GM12878 (cell line): ENCODE measurements around the gene TANK. TPM values are rescaled to one million over a fixed set of nuclear protein-coding genes. Genes with fewer than 3 reads are reported as not detected.
A peak's percentile ranks its signal among the peaks of the same experiment; 100 is the strongest.

Experiments used
- ASH2L ChIP-seq: fragments of 300-600, 200-600 bp; sonication (generic); IDR thresholded peaks from 2 replicates; pipeline ENCODE4 v1.6.1; 2017; ENCODE audit warnings: low read depth, mild to moderate bottlenecking, borderline replicate concordance
- CREB1 ChIP-seq: IDR thresholded peaks from 2 replicates; pipeline ENCODE4 v1.6.1; 2012; ENCODE audit warnings: low read depth, mild to moderate bottlenecking, inconsistent platforms
- E2F8 ChIP-seq: fragments of 450-650 bp; IDR thresholded peaks from 2 replicates; pipeline ENCODE4 v1.6.1; 2018; ENCODE audit warnings: mild to moderate bottlenecking, low read depth, moderate library complexity; ENCODE audit not compliant: partially characterized antibody
- GABPA ChIP-seq: IDR thresholded peaks from 2 replicates; pipeline ENCODE4 v1.6.1; 2014; ENCODE audit warnings: antibody characterized with exemption, low read depth, mild to moderate bottlenecking, inconsistent platforms
- HDAC2 ChIP-seq: fragments of 200-600 bp; sonication (generic); IDR thresholded peaks from 2 replicates; pipeline ENCODE4 v1.6.1; 2017
- IRF4 ChIP-seq: IDR thresholded peaks from 2 replicates; pipeline ENCODE4 v1.6.1; 2011; ENCODE audit warnings: low read depth, low read length
- RB1 ChIP-seq: fragments of 450-650 bp; formaldehyde crosslinking; IDR thresholded peaks from 2 replicates; pipeline ENCODE4 v1.6.1; 2017; ENCODE audit warnings: mild to moderate bottlenecking, borderline replicate concordance
- RCOR1 ChIP-seq: conservative IDR thresholded peaks from 2 replicates; pipeline ENCODE4 v1.6.1; 2012; ENCODE audit warnings: low read depth, low read length, improper control_type of control experiment
- RFX5 ChIP-seq: IDR thresholded peaks from 2 replicates; pipeline ENCODE4 v1.6.1; 2011; ENCODE audit warnings: low read depth, low read length, improper control_type of control experiment
- SREBF1 ChIP-seq: IDR thresholded peaks from 2 replicates; pipeline ENCODE4 v1.6.1; 2012; ENCODE audit warnings: mild to moderate bottlenecking, low read length
- SREBF2 ChIP-seq: IDR thresholded peaks from 2 replicates; pipeline ENCODE4 v1.6.1; 2012; ENCODE audit warnings: mild to moderate bottlenecking, low read length
- SRF ChIP-seq, 2 experiments: IDR thresholded peaks; 2 replicates each; pipeline ENCODE4 v1.6.1; 2011; ENCODE audit warnings: low read depth in 2 of 2, low read length in 2 of 2, mild to moderate bottlenecking in 1 of 2, moderate library complexity in 1 of 2
- STAT1 ChIP-seq: fragments of 450-650 bp; conservative IDR thresholded peaks from 2 replicates; pipeline ENCODE4 v1.6.1; 2014; ENCODE audit warnings: antibody characterized with exemption, mild to moderate bottlenecking
- TCF3 ChIP-seq: IDR thresholded peaks from 2 replicates; pipeline ENCODE4 v1.6.1; 2012; ENCODE audit warnings: low read depth, mild to moderate bottlenecking, low read length, borderline replicate concordance; ENCODE audit not compliant: insufficient read depth
- WRNIP1 ChIP-seq: IDR thresholded peaks from 2 replicates; pipeline ENCODE4 v1.6.1; 2011; ENCODE audit warnings: low read depth, low read length, improper control_type of control experiment, borderline replicate concordance
- YBX1 ChIP-seq: fragments of 450-650 bp; IDR thresholded peaks from 2 replicates; pipeline ENCODE4 v1.6.1; 2016; ENCODE audit warnings: antibody characterized with exemption
- ZNF384 ChIP-seq: IDR thresholded peaks from 2 replicates; pipeline ENCODE4 v1.6.1; 2012; ENCODE audit warnings: low read depth, mild to moderate bottlenecking, low read length, improper control_type of control experiment, borderline replicate concordance
- polyA plus RNA-seq, 11 experiments: library from polyadenylated mRNA; depleted of rRNA in 4 of 11; unstranded in 6 of 11; stranded (reverse) in 5 of 11; fragments of >200 nt; fragmentation: Nextera tagmentation in 4 of 11; fragmentation: Illumina TruSeq in 1 of 11; extraction: Ambion mirVana in 4 of 11; extraction: Trizol in 1 of 11; gene quantifications; 1 replicate in 1 of 11; 2 replicates in 10 of 11; pipeline versions ENCODE4 v1.2.1 to v1.2.3, GENCODE V29; 2011 to 2016; ENCODE audit warnings: inconsistent platforms in 2 of 11, missing spikeins in 2 of 11, low read depth in 1 of 11
- total RNA-seq, 4 experiments: library from RNA; depleted of rRNA in 3 of 4; stranded (reverse); fragments of >200 nt in 3 of 4; fragmentation: Illumina TruSeq in 1 of 4; extraction: Trizol in 1 of 4; gene quantifications; 2 replicates each; pipeline versions ENCODE4 v1.2.1 to v1.2.3, GENCODE V29; 2013 to 2021
- TF ChIP-seq, protein P1 (sequence below): IDR thresholded peaks from 2 replicates; pipeline ENCODE4 v1.6.1; 2011; ENCODE audit warnings: low read depth, low read length, improper control_type of control experiment, borderline replicate concordance
- TF ChIP-seq, protein P2 (sequence below): fragments of 450-650 bp; IDR thresholded peaks from 2 replicates; pipeline ENCODE4 v1.6.1; 2014; ENCODE audit warnings: mild to moderate bottlenecking
- TF ChIP-seq, protein P3 (sequence below): IDR thresholded peaks from 2 replicates; pipeline ENCODE4 v1.6.1; 2012; ENCODE audit warnings: low read length, inconsistent platforms
- TF ChIP-seq, protein P4 (sequence below): fragments of 450-650 bp; IDR thresholded peaks from 2 replicates; pipeline ENCODE4 v1.6.1; 2016; ENCODE audit warnings: mild to moderate bottlenecking
- TF ChIP-seq, protein P5 (sequence below): fragments of 450-650 bp; IDR thresholded peaks from 2 replicates; pipeline ENCODE4 v1.6.1; 2017; ENCODE audit warnings: mild to moderate bottlenecking, low read depth, inconsistent platforms; ENCODE audit not compliant: poor library complexity, severe bottlenecking

The TANK gene
- total and polyA plus RNA-seq, 10 of the 15 experiments (the other 5 are each of a cell fraction or from before 2014, with no cell fraction given): 48.6 to 127 (median 103) TPM

- TF ChIP-seq STAT1 (no peak), ZNF384 (no peak), CREB1 (no peak), RFX5 (no peak), SREBF2 (no peak), GABPA (no peak), TCF3 (no peak), RCOR1 (no peak), YBX1 (no peak), ASH2L (no peak), WRNIP1 (no peak), RB1 (no peak), SREBF1 (no peak), SRF (IDR thresholded peaks at IDR 0.05; ENCODE audit: low read depth in 2 of 2, low read length in 2 of 2) (no peak), IRF4 (peak; percentile 91), E2F8 (no peak), HDAC2 (no peak)
- TF ChIP-seq, protein P1, sequence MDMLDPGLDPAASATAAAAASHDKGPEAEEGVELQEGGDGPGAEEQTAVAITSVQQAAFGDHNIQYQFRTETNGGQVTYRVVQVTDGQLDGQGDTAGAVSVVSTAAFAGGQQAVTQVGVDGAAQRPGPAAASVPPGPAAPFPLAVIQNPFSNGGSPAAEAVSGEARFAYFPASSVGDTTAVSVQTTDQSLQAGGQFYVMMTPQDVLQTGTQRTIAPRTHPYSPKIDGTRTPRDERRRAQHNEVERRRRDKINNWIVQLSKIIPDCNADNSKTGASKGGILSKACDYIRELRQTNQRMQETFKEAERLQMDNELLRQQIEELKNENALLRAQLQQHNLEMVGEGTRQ: no peak
- TF ChIP-seq, protein P2, sequence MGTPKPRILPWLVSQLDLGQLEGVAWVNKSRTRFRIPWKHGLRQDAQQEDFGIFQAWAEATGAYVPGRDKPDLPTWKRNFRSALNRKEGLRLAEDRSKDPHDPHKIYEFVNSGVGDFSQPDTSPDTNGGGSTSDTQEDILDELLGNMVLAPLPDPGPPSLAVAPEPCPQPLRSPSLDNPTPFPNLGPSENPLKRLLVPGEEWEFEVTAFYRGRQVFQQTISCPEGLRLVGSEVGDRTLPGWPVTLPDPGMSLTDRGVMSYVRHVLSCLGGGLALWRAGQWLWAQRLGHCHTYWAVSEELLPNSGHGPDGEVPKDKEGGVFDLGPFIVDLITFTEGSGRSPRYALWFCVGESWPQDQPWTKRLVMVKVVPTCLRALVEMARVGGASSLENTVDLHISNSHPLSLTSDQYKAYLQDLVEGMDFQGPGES: no peak
- TF ChIP-seq, protein P3, sequence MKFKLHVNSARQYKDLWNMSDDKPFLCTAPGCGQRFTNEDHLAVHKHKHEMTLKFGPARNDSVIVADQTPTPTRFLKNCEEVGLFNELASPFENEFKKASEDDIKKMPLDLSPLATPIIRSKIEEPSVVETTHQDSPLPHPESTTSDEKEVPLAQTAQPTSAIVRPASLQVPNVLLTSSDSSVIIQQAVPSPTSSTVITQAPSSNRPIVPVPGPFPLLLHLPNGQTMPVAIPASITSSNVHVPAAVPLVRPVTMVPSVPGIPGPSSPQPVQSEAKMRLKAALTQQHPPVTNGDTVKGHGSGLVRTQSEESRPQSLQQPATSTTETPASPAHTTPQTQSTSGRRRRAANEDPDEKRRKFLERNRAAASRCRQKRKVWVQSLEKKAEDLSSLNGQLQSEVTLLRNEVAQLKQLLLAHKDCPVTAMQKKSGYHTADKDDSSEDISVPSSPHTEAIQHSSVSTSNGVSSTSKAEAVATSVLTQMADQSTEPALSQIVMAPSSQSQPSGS: peak; percentile 52
- TF ChIP-seq, protein P4, sequence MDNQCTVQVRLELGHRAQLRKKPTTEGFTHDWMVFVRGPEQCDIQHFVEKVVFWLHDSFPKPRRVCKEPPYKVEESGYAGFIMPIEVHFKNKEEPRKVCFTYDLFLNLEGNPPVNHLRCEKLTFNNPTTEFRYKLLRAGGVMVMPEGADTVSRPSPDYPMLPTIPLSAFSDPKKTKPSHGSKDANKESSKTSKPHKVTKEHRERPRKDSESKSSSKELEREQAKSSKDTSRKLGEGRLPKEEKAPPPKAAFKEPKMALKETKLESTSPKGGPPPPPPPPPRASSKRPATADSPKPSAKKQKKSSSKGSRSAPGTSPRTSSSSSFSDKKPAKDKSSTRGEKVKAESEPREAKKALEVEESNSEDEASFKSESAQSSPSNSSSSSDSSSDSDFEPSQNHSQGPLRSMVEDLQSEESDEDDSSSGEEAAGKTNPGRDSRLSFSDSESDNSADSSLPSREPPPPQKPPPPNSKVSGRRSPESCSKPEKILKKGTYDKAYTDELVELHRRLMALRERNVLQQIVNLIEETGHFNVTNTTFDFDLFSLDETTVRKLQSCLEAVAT: no peak
- TF ChIP-seq, protein P5, sequence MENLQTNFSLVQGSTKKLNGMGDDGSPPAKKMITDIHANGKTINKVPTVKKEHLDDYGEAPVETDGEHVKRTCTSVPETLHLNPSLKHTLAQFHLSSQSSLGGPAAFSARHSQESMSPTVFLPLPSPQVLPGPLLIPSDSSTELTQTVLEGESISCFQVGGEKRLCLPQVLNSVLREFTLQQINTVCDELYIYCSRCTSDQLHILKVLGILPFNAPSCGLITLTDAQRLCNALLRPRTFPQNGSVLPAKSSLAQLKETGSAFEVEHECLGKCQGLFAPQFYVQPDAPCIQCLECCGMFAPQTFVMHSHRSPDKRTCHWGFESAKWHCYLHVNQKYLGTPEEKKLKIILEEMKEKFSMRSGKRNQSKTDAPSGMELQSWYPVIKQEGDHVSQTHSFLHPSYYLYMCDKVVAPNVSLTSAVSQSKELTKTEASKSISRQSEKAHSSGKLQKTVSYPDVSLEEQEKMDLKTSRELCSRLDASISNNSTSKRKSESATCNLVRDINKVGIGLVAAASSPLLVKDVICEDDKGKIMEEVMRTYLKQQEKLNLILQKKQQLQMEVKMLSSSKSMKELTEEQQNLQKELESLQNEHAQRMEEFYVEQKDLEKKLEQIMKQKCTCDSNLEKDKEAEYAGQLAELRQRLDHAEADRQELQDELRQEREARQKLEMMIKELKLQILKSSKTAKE: peak; percentile 24
Observed at GRCh38 chr2:161172901-161173540, 12.8 kb downstream of the TANK start (continued).
